Ovary (tissue), 9 donors: ENCODE results near the gene PIP5K1B. TPM values are rescaled to one million over a fixed set of nuclear protein-coding genes. Genes with fewer than 3 reads are reported as not detected.

Source experiments
- DNase-seq, 5 donors: peaks; one replicate each; pipeline ENCODE4 v3.0.0-alpha.2; 2019 to 2020
- H3K27ac ChIP-seq, 2 donors: fragments of 200-600 bp; one replicate each; pipeline versions ENCODE4 v1.5.1 to v1.8.0; 2019 to 2022
- H3K27me3 ChIP-seq: fragments of 200-600 bp; one replicate; pipeline ENCODE4 v1.8.0; 2022
- H3K36me3 ChIP-seq: fragments of 200-600 bp; sonication (generic); one replicate; pipeline ENCODE4 v1.5.1; 2019
- H3K4me1 ChIP-seq: one replicate; pipeline ENCODE4 v1.8.1; 2013; ENCODE audit warnings: mild to moderate bottlenecking, moderate library complexity; ENCODE audit not compliant: insufficient read depth
- H3K4me3 ChIP-seq: fragments of 200-600 bp; sonication (generic); one replicate; pipeline ENCODE4 v1.5.1; 2017
- H3K9me3 ChIP-seq, 2 donors: fragments of 200-600 bp in 1 of 2; sonication (generic) in 1 of 2; one replicate each; pipeline versions ENCODE4 v1.5.1 to v1.8.1; 2013 to 2019; ENCODE audit warnings: mild to moderate bottlenecking in 1 of 2, moderate library complexity in 1 of 2
- EP300 ChIP-seq: sonication (generic); formaldehyde crosslinking; IDR thresholded peaks from one replicate; pipeline ENCODE4 v1.6.1; 2017; ENCODE audit warnings: antibody characterized with exemption
- POLR2A ChIP-seq: fragments of 450-650 bp; IDR thresholded peaks from one replicate; pipeline ENCODE4 v1.6.1; 2017; ENCODE audit warnings: antibody characterized with exemption, mild to moderate bottlenecking, moderate library complexity
- WGBS, 3 donors: extraction: QIAGEN DNeasy Blood & Tissue Kit in 1 of 3; methylation state at CpG; one replicate each; pipeline versions ENCODE4 v1.1.5 to v1.1.7; 2013 to 2017; 5-methylcytosine and 5-hydroxymethylcytosine counted together
- intact Hi-C, 4 donors: fragments of 100-400 bp; cut with DNase I; formaldehyde crosslinking; loops; one replicate each; pipeline versions ENCODE4 v1.11.0 to v1.15.1; 2022 to 2023
- polyA plus RNA-seq, 2 donors: library from polyadenylated mRNA; stranded (reverse); fragments of 200-250 nt in 1 of 2; fragments of 350-450 nt in 1 of 2; fragmentation: Illumina TruSeq in 1 of 2; extraction: RNeasy Lipid Tissue Mini Kit (QIAGEN cat#74804) in 1 of 2; gene quantifications; one replicate each; pipeline ENCODE4 v1.2.3, GENCODE V29; 2013 to 2014
- total RNA-seq, 7 donors: library from RNA; depleted of rRNA in 2 of 7; stranded (reverse); fragments of >200 nt in 2 of 7; fragmentation: NEBNext Ultra II Directional in 3 of 7; extraction: Animal tissue kit (Norgen Biotek cat#: 25700) in 3 of 7; gene quantifications; one replicate each; pipeline versions ENCODE4 v1.1.0 to v1.2.4, GENCODE V29; 2016 to 2023
- TF ChIP-seq, protein P1 (sequence below), 3 donors: fragments of 450-650 bp in 2 of 3; fragments of 200-600 bp in 1 of 3; IDR thresholded peaks; one replicate each; pipeline versions ENCODE4 v1.5.1 to v1.8.0; 2016 to 2022; ENCODE audit warnings: antibody characterized with exemption in 3 of 3, mild to moderate bottlenecking in 1 of 3
- donor health status: DM: no; HTN: no; CAD: no; lungs with moderate emphysema.
- donor health status: DM: no; HTN: no; CAD: no.
- donor health status: Bipolar disorder and iron deficiency.
- donor health status: DM: yes; HTN: yes; CAD: no.
- donor health status: DM: no; HTN: no; CAD: no.
- donor health status: DM: yes; HTN: yes; CAD: no.

The PIP5K1B gene
- total and polyA plus RNA-seq, 9 donors = 0.36 to 3.4 (median 1.0) TPM

DNA sequence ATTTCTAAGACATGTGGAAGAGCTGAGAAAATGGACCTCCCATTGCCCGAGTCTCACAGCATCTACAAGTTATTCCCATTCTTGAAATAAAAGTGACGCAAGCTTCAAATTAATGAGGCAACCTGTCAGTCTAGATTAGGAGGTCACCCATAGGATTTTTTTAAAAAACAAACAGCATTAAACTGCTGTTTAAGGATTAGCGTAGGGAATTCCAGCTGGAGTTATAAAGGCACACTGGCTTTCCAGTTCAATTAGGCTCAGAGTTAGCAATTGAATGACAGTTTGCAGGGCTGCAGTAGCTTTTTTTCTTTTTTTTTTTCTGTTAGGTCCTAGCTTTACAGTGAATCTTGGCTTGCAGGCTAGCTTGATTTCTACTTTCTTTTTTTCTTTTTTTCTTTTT, 292.6 kb downstream of the PIP5K1B start:
- TF ChIP-seq, protein P1, sequence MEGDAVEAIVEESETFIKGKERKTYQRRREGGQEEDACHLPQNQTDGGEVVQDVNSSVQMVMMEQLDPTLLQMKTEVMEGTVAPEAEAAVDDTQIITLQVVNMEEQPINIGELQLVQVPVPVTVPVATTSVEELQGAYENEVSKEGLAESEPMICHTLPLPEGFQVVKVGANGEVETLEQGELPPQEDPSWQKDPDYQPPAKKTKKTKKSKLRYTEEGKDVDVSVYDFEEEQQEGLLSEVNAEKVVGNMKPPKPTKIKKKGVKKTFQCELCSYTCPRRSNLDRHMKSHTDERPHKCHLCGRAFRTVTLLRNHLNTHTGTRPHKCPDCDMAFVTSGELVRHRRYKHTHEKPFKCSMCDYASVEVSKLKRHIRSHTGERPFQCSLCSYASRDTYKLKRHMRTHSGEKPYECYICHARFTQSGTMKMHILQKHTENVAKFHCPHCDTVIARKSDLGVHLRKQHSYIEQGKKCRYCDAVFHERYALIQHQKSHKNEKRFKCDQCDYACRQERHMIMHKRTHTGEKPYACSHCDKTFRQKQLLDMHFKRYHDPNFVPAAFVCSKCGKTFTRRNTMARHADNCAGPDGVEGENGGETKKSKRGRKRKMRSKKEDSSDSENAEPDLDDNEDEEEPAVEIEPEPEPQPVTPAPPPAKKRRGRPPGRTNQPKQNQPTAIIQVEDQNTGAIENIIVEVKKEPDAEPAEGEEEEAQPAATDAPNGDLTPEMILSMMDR (IDR thresholded peaks at IDR 0.05) = no peak
- no peak for TF ChIP-seq EP300
- TF ChIP-seq POLR2A = no peak
- 86 to 89% (median 88%) methylated on average over 3 of the region's 3 CpGs for WGBS, 3 donors
- intact Hi-C loops = loop anchor here in 1 of 4 donors (10.0 kb wide), 1 partner anchor 413 kb away; no protein-coding TSS in a partner anchor

DNA sequence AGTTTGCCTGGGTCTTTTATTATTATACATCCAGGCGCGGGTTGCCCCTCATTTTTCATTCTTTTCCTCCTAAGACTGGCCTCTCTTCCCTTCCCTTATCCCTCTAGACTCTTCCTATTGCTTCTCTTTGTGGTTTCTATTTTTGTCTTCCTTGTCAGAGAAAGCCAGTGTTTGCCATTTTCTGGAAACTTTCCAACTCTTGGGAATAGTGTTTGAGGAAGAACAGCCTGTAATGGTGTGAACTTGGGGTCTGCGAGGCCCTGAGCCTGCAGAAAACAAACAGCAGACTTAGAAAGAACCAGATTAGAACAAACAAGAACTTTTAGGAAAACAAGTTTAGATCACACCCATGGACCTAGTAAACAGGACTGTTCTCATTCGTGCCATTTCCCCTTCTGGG, 293.3 kb downstream of the PIP5K1B start:
- H3K4me1 ChIP-seq = no peaks in the 10 kb centered on the region
- no peaks in the 10 kb centered on the region for H3K9me3 ChIP-seq
- H3K4me3 ChIP-seq = no peak overlapping the region
- WGBS, 3 donors = 40 to 56% (median 42%) methylated on average over 4 of the region's 4 CpGs
- intact Hi-C loops = loop anchor here in 1 of 4 donors (10.0 kb wide), 1 partner anchor 414 kb away; no protein-coding TSS in a partner anchor
- no peaks in the 10 kb centered on the region for H3K36me3 ChIP-seq
- H3K27ac ChIP-seq = no peak overlapping the region
- TF ChIP-seq, protein P1 (IDR thresholded peaks at IDR 0.05) = no peak
- TF ChIP-seq POLR2A = no peak
- TF ChIP-seq EP300 = no peak
- H3K27me3 ChIP-seq = no peaks in the 10 kb centered on the region
- no peak for DNase-seq

More for the DNA sequence above, 292.6 kb downstream of the PIP5K1B start:
- Histone ChIP-seq H3K36me3 (no peaks in the 10 kb centered on the region), H3K4me1 (no peaks in the 10 kb centered on the region), H3K4me3 (no peak overlapping the region), H3K27me3 (no peaks in the 10 kb centered on the region), H3K27ac (no peak overlapping the region), H3K9me3 (no peaks in the 10 kb centered on the region)
- DNase-seq = no peak

DNA sequence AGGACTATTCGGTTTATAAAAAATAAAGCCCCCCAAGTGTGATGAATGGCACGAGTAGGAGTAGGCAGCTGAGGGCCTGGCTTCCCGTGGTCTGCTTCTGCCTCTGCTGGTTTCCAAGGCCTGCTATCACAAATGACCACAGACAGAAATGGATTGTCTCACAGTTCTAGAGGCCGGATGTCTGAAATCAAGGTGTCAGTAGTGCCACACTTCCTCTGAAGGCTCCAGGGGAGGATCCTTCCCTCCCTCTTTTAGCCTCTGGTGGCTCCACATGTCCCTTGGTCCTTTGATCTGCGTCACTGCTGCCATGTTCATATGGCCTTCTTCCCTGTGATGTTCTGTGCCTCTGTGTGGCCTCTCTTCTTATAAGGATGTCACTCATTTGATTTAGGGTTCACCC, 293.8 kb downstream of the PIP5K1B start:
- H3K9me3 ChIP-seq = no peaks in the 10 kb centered on the region
- TF ChIP-seq EP300 (no peak), POLR2A (no peak)
- TF ChIP-seq, protein P1 (IDR thresholded peaks at IDR 0.05) = no peak
- no peak overlapping the region for H3K4me3 ChIP-seq
- H3K27me3 ChIP-seq = no peaks in the 10 kb centered on the region
- H3K27ac ChIP-seq = no peak overlapping the region
- no peak for DNase-seq
- H3K4me1 ChIP-seq = no peaks in the 10 kb centered on the region
- 59 to 61% (median 60%) methylated on average over 5 of the region's 5 CpGs for WGBS, 3 donors
- H3K36me3 ChIP-seq = no peaks in the 10 kb centered on the region
- intact Hi-C loops = loop anchor here in 1 of 4 donors (10.0 kb wide), 1 partner anchor 414 kb away; no protein-coding TSS in a partner anchor

DNA sequence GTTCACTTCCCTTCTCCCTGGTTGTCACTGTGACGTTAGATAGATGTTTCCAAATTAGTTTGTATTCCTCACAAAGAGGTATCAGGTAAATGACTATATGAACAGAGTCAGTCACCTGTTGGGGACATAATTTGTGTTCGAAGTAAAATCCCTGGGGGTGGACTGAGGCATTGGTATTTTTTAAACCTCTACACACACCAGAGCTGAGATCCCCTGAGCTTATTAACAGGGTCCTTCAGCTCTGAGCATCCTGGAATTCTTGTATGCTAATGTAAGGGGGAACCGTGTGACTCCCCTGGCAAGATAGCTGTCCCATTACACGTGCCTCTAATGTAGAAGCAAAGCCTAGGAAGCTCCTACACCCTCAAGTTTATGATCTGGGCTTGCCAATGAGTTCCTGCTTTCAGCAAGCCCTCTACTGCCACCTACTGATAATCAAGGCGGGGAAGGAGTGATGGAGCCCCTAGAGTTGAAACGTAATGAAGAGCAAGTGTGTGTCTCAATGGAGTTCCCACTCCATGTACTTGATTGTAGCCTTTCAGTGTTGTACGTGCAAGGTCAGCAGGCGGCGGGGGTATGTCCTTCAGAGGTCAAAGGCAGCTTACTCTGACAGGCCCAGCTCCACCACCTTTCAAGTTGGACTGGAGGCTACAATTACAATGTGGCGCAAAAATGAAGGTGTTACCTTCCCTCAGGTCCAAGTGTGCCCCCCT, 294.5 kb downstream of the PIP5K1B start:
- TF ChIP-seq, protein P1 (IDR thresholded peaks at IDR 0.05) = peak in 2 of 3 donors; percentile 28 to 47
- TF ChIP-seq EP300 (no peak), POLR2A (no peak)
- intact Hi-C loops = loop anchor here in 1 of 4 donors (10.0 kb wide), 1 partner anchor 415 kb away; no protein-coding TSS in a partner anchor
- no peaks in the 10 kb centered on the region for H3K36me3 ChIP-seq
- H3K4me1 ChIP-seq = no peaks in the 10 kb centered on the region
- H3K4me3 ChIP-seq = no peak overlapping the region
- no peaks in the 10 kb centered on the region for H3K27me3 ChIP-seq
- peak in 4 of 5 donors; percentile 24 to 65 (median 35) for DNase-seq
- 34 to 54% (median 38%) methylated on average over 10 of the region's 10 CpGs for WGBS, 3 donors
- no peaks in the 10 kb centered on the region for H3K9me3 ChIP-seq
- no peak overlapping the region for H3K27ac ChIP-seq
